Small intestine (tissue), 7 donors: Measurements from ENCODE around the gene TPT1. TPM values are rescaled to one million over a fixed set of nuclear protein-coding genes. Genes with fewer than 3 reads are reported as not detected.
"Not testable (repeated sequence)": the region's sequence is repeated elsewhere in the genome, so short reads cannot be mapped to it uniquely, and the experiment has no call there.

Source experiments
- DNase-seq, 2 donors: peaks; one replicate each; pipeline versions ENCODE4 v3.0.0 to v3.0.0-alpha.2; 2013
- FAIRE-seq: peaks from 2 replicates; lab custom pipeline; 2012; peaks lifted over from hg19 to GRCh38; lab: Jason Lieb, UNC
- H3K27ac ChIP-seq, 3 donors: one replicate each; pipeline ENCODE4 v1.5.1; 2013; ENCODE audit warnings: low read length in 2 of 3, mild to moderate bottlenecking in 2 of 3, control low read depth in 1 of 3, inconsistent platforms in 1 of 3, low read depth in 1 of 3, moderate library complexity in 1 of 3
- H3K27me3 ChIP-seq, 3 donors: one replicate each; pipeline ENCODE4 v1.6.1; 2013; ENCODE audit warnings: low read length in 3 of 3, inconsistent platforms in 1 of 3; ENCODE audit not compliant: control insufficient read depth in 3 of 3, insufficient read depth in 3 of 3
- H3K36me3 ChIP-seq, 3 donors: one replicate each; pipeline ENCODE4 v1.6.1; 2013; ENCODE audit warnings: low read length in 3 of 3, inconsistent platforms in 1 of 3, low read depth in 1 of 3, mild to moderate bottlenecking in 1 of 3, moderate library complexity in 1 of 3; ENCODE audit not compliant: control insufficient read depth in 3 of 3, insufficient read depth in 2 of 3
- H3K4me1 ChIP-seq, 3 donors: one replicate each; pipeline ENCODE4 v1.6.1; 2013; ENCODE audit warnings: low read length in 2 of 3, inconsistent platforms in 1 of 3, low read depth in 1 of 3, mild to moderate bottlenecking in 1 of 3, moderate library complexity in 1 of 3; ENCODE audit not compliant: control insufficient read depth in 3 of 3, insufficient read depth in 2 of 3
- H3K4me3 ChIP-seq, 3 donors: one replicate each; pipeline ENCODE4 v1.5.1; 2013; ENCODE audit warnings: low read length in 3 of 3, control low read depth in 1 of 3, inconsistent platforms in 1 of 3, low read depth in 1 of 3, mild to moderate bottlenecking in 1 of 3, moderate library complexity in 1 of 3
- H3K9me3 ChIP-seq, 2 donors: one replicate each; pipeline ENCODE4 v1.6.1; 2013; ENCODE audit warnings: low read depth in 1 of 2, low read length in 1 of 2; ENCODE audit not compliant: control insufficient read depth in 2 of 2, insufficient read depth in 1 of 2
- WGBS, 3 donors: extraction: QIAGEN DNeasy Blood & Tissue Kit; methylation state at CpG; one replicate each; pipeline ENCODE4 v1.1.7; 2013; 5-methylcytosine and 5-hydroxymethylcytosine counted together
- polyA plus RNA-seq, 4 donors: library from polyadenylated mRNA; stranded (reverse) in 3 of 4; unstranded in 1 of 4; fragments of 200-250 nt in 3 of 4; fragments of 120-200 nt in 1 of 4; gene quantifications; one replicate each; pipeline versions ENCODE4 v1.2.1 to v1.2.3, GENCODE V29; 2013
- donor health status: healthy with polysubstance abuse.
- donor health status: control.
- donor health status: control.
- donor health status: Bipolar disorder and iron deficiency.
- donor health status: healthy.

TPT1 gene
- polyA plus RNA-seq, 4 donors: 7,740 to 12,612 (median 10,208) TPM

DNA sequence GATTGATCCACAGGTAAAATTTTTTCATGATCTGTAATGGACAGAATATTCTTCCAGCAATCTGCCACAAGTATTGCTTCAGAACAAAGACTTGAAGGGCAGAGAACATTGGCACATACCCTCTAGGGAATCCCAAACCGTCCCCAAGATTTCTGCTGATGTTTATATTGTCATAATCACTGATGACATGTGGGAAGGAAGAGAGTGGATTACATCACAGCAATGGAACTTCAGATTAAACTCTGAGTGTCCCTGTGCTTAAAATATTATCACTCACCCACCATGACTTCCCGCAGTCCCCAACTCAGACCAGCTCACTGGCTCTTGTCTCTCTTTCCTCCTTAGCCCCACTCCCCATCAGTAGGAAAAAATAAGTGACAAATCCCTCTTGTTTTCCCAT, 8.5 kb upstream of the TPT1 start:
- Histone ChIP-seq H3K36me3 (peaks cover 4 to 67% (median 16%) of the 10 kb centered on the region in 3 donors), H3K27me3 (no peaks in the 10 kb centered on the region), H3K4me3 (no peak overlapping the region), H3K9me3 (no peaks in the 10 kb centered on the region), H3K4me1 (no peaks in the 10 kb centered on the region), H3K27ac (no peak overlapping the region)
- DNase-seq: no peak
- 67 to 75% (median 68%) methylated on average over 2 of the region's 2 CpGs for WGBS, 3 donors
- no peak for FAIRE-seq

DNA sequence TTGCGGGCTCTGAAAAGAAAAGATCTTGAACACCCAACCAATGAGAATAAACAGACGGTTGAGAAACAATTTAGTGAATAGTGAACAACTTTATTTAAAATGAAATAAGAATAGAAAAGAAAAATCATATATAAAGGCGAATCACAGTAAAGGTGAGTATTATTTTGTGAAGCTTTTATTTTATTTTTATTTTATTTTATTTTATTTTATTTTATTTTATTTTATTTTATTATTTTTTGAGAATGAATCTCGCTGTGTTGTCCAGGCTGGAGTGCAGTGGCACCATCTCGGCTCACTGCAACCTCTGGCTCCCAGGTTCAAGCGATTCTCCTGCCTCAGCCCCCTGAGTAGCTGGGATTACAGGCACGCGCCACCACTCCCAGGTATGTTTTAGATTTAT, 3.1 kb upstream of the TPT1 start:
- H3K27ac ChIP-seq, H3K9me3 ChIP-seq, H3K27me3 ChIP-seq, H3K4me3 ChIP-seq, DNase-seq, FAIRE-seq: not testable (repeated sequence)
- Histone ChIP-seq H3K4me1 (peaks cover 0 to 10% (median 9%) of the 10 kb centered on the region in 3 donors), H3K36me3 (peaks cover 0 to 34% (median 7%) of the 10 kb centered on the region in 3 donors)
- WGBS, 3 donors: 97 to 98% (median 98%) methylated on average over 8 of the region's 8 CpGs

DNA sequence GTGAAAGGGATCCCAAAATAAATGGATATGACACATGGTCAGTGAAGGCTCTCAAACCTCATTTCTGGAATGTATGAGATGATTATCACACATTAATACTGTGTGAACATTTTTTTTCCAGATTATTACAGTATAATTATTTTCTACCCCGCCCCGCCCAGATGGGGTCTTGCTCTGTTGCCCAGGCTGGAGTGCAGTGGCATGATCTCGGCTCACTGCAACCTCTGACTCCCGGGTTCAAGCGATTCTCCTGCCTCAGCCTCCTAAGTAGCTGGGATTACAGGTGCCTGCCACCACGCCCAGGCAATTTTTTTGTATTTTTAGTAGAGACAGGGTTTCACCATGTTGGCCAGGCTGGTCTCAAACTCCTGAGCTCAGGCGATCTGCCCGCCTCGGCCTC, 2.1 kb upstream of the TPT1 start:
- H3K36me3 ChIP-seq: peaks cover 3 to 34% (median 11%) of the 10 kb centered on the region in 3 donors
- not testable (repeated sequence) for H3K27me3 ChIP-seq, H3K27ac ChIP-seq, H3K9me3 ChIP-seq, DNase-seq, FAIRE-seq, H3K4me3 ChIP-seq
- H3K4me1 ChIP-seq: peaks cover 2 to 19% (median 14%) of the 10 kb centered on the region in 3 donors
- 95 to 97% (median 97%) methylated on average over 9 of the region's 9 CpGs for WGBS, 3 donors

DNA sequence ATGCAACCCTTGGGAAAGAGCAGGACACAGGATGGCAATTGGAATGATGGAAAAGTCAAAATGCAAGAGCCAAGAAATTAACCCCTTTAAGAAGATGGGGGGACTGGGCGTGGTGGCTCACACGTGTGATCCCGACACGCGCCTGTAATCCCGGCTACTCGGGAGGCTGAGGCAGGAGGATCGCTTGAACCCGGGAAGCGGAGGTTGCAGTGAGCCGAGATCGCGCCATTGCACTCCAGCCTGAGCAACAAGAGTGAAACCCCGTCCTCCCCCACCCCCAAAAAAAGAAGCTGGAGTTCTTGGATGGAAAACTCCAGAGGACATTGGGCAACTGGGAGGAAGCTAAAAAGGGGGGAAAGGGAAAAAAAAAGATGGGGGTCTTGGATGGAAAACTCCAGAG, 1.7 kb upstream of the TPT1 start:
- FAIRE-seq, DNase-seq, H3K27me3 ChIP-seq, H3K9me3 ChIP-seq: not testable (repeated sequence)
- H3K27ac ChIP-seq: peak overlapping the region in 2 of 3 donors; percentile 91 to 96
- H3K4me3 ChIP-seq: peak overlapping the region in 2 of 3 donors; percentile 63 to 79
- H3K4me1 ChIP-seq: peaks cover 2 to 23% (median 14%) of the 10 kb centered on the region in 3 donors
- H3K36me3 ChIP-seq: peaks cover 8 to 34% (median 13%) of the 10 kb centered on the region in 3 donors
- WGBS, 3 donors: 88 to 94% (median 94%) methylated on average over 14 of the region's 14 CpGs

DNA sequence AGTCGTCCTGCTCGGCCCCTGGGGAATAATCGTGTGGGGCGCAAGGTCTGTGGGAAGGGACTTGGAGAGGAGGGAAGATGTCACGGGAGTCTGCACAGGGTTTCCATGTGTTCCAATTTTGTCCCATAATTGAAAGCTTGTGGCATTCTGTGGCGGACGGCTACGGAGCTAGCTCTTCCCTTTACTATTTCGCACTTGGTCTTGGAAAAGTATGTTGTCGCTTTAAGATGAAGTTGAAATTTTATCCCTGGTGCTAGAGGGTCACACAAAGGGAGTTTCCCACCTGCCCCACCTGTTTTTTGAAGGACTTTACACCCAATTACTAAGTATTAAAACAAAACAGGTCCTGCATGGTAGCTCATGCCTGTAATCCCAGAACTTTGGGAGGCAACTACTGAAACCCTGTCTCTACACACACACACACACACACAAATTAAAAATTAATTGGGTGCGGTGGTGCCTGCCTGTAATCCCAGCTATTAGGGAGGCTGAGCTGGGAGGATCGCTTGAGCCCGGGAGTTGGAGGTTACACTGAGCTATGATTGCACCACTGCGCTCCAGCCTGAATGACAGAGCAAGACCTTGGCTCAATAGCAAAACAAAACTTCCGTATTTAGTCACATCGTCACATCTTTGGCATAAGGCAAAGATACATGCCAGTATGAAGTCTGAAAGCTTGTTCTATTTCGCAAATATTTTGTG, 967 bp upstream of the TPT1 start:
- 5 to 19% (median 12%) methylated on average over 17 of the region's 17 CpGs for WGBS, 3 donors
- H3K27ac ChIP-seq: peak overlapping the region; percentile 91 to 96 (median 94)
- H3K36me3 ChIP-seq: peaks cover 8 to 30% (median 15%) of the 10 kb centered on the region in 3 donors
- peaks cover 4 to 27% (median 19%) of the 10 kb centered on the region in 3 donors for H3K4me1 ChIP-seq
- no peaks in the 10 kb centered on the region for H3K9me3 ChIP-seq
- no peaks in the 10 kb centered on the region for H3K27me3 ChIP-seq
- DNase-seq (peak; percentile 79 to 81), FAIRE-seq (no peak)
- peak overlapping the region; percentile 57 to 79 (median 63) for H3K4me3 ChIP-seq

DNA sequence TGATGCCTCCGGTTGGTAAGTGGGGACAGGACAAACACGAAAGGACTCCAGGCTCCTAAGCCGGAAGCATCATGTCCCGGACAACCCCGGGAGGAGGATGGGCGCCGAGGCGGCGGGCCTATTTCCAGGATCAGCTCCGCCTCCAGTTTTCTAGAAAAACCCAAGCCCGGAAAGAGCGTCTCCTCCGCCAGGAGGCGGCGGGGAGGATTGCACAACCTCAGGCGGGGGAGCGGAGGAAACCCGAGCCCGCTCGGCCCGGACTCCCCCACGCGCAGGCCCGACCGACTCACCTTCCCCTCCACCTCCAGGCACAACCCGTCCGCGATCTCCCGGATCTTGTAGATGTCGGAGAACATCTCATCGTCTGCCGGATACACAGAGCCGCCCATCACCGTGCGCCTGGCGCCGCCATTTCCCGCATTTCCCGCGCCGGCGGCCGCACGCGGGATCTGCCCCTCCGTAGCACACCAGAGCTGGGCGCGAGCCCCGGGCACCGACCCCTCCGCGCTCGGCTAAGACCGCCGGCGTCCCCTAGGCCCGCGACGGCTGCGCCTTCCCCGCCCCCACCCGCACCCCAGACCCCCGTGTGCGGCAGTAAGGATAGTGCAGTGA, 455 bp downstream of the TPT1 start:
- DNase-seq: peak; percentile 90 to 95
- peak overlapping the region; percentile 68 to 100 (median 92) for H3K4me3 ChIP-seq
- no peaks in the 10 kb centered on the region for H3K27me3 ChIP-seq
- FAIRE-seq: no peak
- no peaks in the 10 kb centered on the region for H3K9me3 ChIP-seq
- H3K4me1 ChIP-seq: peaks cover 11 to 38% (median 23%) of the 10 kb centered on the region in 3 donors
- peak overlapping the region; percentile 94 to 100 (median 99) for H3K27ac ChIP-seq
- 0% methylated on average over 63 to 64 of the region's 64 CpGs for WGBS, 3 donors
- peaks cover 19 to 28% (median 26%) of the 10 kb centered on the region in 3 donors for H3K36me3 ChIP-seq

DNA sequence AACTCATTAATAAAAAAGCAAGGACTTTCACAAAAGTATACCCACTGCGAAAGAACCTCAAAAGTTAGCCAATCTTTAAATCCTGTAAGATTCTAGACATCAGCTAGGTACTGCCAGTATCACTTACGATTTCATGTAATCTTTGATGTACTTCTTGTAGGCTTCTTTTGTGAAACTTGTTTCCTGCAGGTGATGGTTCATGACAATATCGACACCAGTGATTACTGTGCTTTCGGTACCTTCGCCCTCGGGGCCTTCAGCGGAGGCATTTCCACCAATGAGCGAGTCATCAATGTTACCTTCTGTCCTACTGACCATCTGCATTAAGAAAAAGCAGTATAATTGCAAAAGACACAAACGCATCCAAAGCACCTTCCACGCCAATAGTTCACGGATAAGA, 1.1 kb downstream of the TPT1 start:
- Histone ChIP-seq H3K9me3 (no peaks in the 10 kb centered on the region), H3K27me3 (no peaks in the 10 kb centered on the region), H3K4me1 (peaks cover 11 to 44% (median 30%) of the 10 kb centered on the region in 3 donors), H3K4me3 (peak overlapping the region; percentile 68 to 100 (median 92)), H3K27ac (peak overlapping the region in 2 of 3 donors; percentile 99 to 100), H3K36me3 (peaks cover 21 to 28% (median 24%) of the 10 kb centered on the region in 3 donors)
- DNase-seq (no peak), FAIRE-seq (no peak)
- WGBS, 3 donors: 2 to 6% (median 3%) methylated on average over 11 of the region's 11 CpGs

DNA sequence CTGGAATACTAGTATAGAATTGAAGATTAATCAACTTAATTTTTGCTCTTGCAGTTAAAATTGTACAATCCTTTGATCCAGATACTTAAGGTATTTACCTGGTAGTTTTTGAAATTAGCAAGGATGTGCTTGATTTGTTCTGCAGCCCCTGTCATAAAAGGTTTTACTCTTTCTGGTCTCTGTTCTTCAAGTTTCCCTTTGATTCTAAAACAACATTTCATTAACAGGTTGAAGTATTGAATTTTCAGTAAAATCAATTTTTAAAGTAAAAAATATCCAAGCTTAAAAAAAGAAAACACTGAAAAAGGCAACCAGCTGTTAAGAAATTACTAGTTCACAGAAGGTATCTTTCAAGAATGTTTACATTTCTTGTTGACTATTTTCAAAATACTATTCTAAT, 1.6 kb downstream of the TPT1 start:
- H3K27me3 ChIP-seq: no peaks in the 10 kb centered on the region
- DNase-seq (no peak), FAIRE-seq (no peak)
- H3K9me3 ChIP-seq: no peaks in the 10 kb centered on the region
- H3K36me3 ChIP-seq: peaks cover 20 to 28% (median 21%) of the 10 kb centered on the region in 3 donors
- H3K4me1 ChIP-seq: peaks cover 11 to 48% (median 30%) of the 10 kb centered on the region in 3 donors
- H3K4me3 ChIP-seq: peak overlapping the region in 2 of 3 donors; percentile 68 to 92
- H3K27ac ChIP-seq: no peak overlapping the region
